ENCODE data around the gene RGS9.

GRCh38 chr17:65097110-65097509, 40.1 kb upstream of the RGS9 start:
- no peak for TF ChIP-seq CTCF (conservative IDR thresholded peaks at IDR 0.05 in 1 of 2, IDR thresholded peaks at IDR 0.05 in 1 of 2; ENCODE audit: extremely low read depth in 1 of 2, insufficient read depth in 1 of 2, low read depth in 1 of 2, low read length in 2 of 2)
- no peak for TF ChIP-seq EZH2 (IDR thresholded peaks at IDR 0.05; ENCODE audit: borderline replicate concordance, low read length)
